ENCODE data around the gene TRPM4. TPM values are rescaled to one million over a fixed set of nuclear protein-coding genes. Genes with fewer than 3 reads are reported as not detected.

Gene TRPM4
- total and polyA plus RNA-seq, 2 of the 13 experiments (the other 11 are each of a cell fraction or from before 2014, with no cell fraction given) = 1.9 to 4.3 TPM

DNA sequence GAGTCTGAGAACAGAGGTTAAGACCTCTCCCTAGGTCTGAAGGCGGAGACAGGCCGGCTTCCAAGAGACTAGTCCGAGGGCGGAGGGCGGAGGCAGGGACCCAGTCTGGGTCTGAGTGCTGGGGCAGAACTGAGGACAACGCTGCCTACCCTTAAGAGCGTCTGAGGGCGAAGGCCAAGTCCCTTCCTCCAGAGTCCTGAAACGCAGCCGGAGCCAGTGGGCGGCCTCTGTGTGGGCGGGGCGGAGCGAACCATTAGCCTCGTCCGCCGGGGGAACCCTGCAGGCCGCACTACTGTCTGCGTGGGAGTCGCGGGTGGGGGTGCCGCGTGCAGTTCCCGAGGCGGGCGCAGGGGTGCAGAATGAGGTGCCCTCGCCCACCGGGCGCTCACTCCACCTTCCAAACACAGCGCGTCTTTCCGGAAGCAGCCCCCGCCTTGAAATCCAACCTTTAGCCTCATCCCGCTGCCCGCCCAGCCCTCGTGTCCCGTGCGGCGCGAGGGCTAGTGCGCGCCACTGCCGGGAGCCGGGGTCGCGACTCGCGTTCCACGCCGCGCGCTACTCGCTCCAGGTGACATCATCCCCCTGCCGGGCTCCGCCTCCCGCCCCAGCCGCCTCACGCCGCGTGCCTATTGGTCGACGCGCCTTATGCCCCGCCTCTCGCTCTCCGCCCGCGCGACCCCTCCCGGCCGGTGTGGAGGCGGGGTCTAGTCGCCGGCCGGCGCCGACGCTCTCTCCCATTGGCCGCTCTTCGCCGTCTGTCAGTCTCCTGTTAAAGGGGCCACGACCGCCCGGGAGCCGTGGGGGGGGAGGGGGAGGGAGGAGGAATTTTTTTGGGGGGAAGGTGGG lies 38.8 kb upstream of the TRPM4 start, which contains the start of gene C19orf73 (continued):
- TF ChIP-seq ZNF432 (CRISPR knock-in tag; IDR thresholded peaks at IDR 0.05; ENCODE audit: borderline replicate concordance) (no peak), MED13 (CRISPR knock-in tag; IDR thresholded peaks at IDR 0.05) (0 out of 2 replicates have a peak, but pooled peaks have one; percentile 47), ELF3 (CRISPR knock-in tag; IDR thresholded peaks at IDR 0.05) (peak; percentile 50; the same call in 1 of the 2 replicates), ZNF652 (CRISPR knock-in tag; IDR thresholded peaks at IDR 0.05; ENCODE audit: borderline replicate concordance, low read depth) (no peak), SOX5 (CRISPR knock-in tag; IDR thresholded peaks at IDR 0.05; ENCODE audit: borderline replicate concordance) (peak; percentile 23; the same call in 1 of the 2 replicates), TOE1 (CRISPR knock-in tag; IDR thresholded peaks at IDR 0.05) (no peak), CEBPB (IDR thresholded peaks at IDR 0.05; ENCODE audit: borderline replicate concordance, low read depth, low read length) (no peak), ZBTB21 (CRISPR knock-in tag; IDR thresholded peaks at IDR 0.05) (peak; percentile 33; the same call in 1 of the 2 replicates), ZNF75D (CRISPR knock-in tag; IDR thresholded peaks at IDR 0.05; ENCODE audit: borderline replicate concordance) (no peak), SUZ12 (IDR thresholded peaks at IDR 0.05; ENCODE audit: low read depth, low read length) (no peak)
- TF ChIP-seq, protein P1, sequence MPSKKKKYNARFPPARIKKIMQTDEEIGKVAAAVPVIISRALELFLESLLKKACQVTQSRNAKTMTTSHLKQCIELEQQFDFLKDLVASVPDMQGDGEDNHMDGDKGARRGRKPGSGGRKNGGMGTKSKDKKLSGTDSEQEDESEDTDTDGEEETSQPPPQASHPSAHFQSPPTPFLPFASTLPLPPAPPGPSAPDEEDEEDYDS (CRISPR knock-in tag; IDR thresholded peaks at IDR 0.05) = no peak
- TF ChIP-seq, protein P2, sequence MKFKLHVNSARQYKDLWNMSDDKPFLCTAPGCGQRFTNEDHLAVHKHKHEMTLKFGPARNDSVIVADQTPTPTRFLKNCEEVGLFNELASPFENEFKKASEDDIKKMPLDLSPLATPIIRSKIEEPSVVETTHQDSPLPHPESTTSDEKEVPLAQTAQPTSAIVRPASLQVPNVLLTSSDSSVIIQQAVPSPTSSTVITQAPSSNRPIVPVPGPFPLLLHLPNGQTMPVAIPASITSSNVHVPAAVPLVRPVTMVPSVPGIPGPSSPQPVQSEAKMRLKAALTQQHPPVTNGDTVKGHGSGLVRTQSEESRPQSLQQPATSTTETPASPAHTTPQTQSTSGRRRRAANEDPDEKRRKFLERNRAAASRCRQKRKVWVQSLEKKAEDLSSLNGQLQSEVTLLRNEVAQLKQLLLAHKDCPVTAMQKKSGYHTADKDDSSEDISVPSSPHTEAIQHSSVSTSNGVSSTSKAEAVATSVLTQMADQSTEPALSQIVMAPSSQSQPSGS (CRISPR knock-in tag; IDR thresholded peaks at IDR 0.05) = peak; percentile 99
- TF ChIP-seq, protein P3, sequence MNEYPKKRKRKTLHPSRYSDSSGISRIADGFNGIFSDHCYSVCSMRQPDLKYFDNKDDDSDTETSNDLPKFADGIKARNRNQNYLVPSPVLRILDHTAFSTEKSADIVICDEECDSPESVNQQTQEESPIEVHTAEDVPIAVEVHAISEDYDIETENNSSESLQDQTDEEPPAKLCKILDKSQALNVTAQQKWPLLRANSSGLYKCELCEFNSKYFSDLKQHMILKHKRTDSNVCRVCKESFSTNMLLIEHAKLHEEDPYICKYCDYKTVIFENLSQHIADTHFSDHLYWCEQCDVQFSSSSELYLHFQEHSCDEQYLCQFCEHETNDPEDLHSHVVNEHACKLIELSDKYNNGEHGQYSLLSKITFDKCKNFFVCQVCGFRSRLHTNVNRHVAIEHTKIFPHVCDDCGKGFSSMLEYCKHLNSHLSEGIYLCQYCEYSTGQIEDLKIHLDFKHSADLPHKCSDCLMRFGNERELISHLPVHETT (CRISPR knock-in tag; conservative IDR thresholded peaks at IDR 0.05) = peak; percentile 57; the same call in 1 of the 2 replicates
- TF ChIP-seq, protein P4, sequence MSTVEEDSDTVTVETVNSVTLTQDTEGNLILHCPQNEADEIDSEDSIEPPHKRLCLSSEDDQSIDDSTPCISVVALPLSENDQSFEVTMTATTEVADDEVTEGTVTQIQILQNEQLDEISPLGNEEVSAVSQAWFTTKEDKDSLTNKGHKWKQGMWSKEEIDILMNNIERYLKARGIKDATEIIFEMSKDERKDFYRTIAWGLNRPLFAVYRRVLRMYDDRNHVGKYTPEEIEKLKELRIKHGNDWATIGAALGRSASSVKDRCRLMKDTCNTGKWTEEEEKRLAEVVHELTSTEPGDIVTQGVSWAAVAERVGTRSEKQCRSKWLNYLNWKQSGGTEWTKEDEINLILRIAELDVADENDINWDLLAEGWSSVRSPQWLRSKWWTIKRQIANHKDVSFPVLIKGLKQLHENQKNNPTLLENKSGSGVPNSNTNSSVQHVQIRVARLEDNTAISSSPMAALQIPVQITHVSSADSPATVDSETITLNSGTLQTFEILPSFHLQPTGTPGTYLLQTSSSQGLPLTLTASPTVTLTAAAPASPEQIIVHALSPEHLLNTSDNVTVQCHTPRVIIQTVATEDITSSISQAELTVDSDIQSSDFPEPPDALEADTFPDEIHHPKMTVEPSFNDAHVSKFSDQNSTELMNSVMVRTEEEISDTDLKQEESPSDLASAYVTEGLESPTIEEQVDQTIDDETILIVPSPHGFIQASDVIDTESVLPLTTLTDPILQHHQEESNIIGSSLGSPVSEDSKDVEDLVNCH (CRISPR knock-in tag; IDR thresholded peaks at IDR 0.05) = no peak
- TF ChIP-seq, protein P5, sequence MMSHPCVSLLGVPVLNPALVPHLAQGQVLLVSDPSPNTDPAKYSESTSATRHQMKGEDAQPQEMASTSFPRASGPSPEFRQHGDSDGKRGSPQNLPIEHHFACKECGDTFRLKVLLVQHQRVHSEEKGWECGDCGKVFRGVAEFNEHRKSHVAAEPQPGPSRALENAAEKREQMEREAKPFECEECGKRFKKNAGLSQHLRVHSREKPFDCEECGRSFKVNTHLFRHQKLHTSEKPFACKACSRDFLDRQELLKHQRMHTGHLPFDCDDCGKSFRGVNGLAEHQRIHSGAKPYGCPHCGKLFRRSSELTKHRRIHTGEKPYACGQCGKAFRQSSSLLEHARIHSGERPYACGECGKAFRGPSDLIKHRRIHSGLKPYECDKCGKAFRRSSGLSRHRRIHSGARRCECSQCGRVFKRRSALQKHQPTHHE (CRISPR knock-in tag; IDR thresholded peaks at IDR 0.05; ENCODE audit: borderline replicate concordance) = peak; percentile 68
- TF ChIP-seq, protein P6, sequence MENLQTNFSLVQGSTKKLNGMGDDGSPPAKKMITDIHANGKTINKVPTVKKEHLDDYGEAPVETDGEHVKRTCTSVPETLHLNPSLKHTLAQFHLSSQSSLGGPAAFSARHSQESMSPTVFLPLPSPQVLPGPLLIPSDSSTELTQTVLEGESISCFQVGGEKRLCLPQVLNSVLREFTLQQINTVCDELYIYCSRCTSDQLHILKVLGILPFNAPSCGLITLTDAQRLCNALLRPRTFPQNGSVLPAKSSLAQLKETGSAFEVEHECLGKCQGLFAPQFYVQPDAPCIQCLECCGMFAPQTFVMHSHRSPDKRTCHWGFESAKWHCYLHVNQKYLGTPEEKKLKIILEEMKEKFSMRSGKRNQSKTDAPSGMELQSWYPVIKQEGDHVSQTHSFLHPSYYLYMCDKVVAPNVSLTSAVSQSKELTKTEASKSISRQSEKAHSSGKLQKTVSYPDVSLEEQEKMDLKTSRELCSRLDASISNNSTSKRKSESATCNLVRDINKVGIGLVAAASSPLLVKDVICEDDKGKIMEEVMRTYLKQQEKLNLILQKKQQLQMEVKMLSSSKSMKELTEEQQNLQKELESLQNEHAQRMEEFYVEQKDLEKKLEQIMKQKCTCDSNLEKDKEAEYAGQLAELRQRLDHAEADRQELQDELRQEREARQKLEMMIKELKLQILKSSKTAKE (CRISPR knock-in tag; IDR thresholded peaks at IDR 0.05; ENCODE audit: borderline replicate concordance) = peak; percentile 16; the same call in 1 of the 2 replicates
- TF ChIP-seq, protein P7, sequence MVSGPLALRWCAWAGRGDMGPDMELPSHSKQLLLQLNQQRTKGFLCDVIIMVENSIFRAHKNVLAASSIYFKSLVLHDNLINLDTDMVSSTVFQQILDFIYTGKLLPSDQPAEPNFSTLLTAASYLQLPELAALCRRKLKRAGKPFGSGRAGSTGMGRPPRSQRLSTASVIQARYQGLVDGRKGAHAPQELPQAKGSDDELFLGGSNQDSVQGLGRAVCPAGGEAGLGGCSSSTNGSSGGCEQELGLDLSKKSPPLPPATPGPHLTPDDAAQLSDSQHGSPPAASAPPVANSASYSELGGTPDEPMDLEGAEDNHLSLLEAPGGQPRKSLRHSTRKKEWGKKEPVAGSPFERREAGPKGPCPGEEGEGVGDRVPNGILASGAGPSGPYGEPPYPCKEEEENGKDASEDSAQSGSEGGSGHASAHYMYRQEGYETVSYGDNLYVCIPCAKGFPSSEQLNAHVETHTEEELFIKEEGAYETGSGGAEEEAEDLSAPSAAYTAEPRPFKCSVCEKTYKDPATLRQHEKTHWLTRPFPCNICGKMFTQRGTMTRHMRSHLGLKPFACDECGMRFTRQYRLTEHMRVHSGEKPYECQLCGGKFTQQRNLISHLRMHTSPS (CRISPR knock-in tag; IDR thresholded peaks at IDR 0.05; ENCODE audit: low read depth) = no peak

Data from HepG2 (cell line).